HG03280 (cell line): ENCODE measurements around the gene FN1.

Source experiments
- ATAC-seq: cut with Tn5 transposase; IDR thresholded peaks from one replicate; pipeline ENCODE4 v1.9.1; 2021; ENCODE audit warnings: mild to moderate bottlenecking, moderate library complexity; ENCODE audit not compliant: unreplicated experiment

Gene FN1

GRCh38 chr2:215435870-215436704 is at the start of gene FN1:
FN1 (minus strand) TSS chr2:215436068; CDS start chr2:215435802, 266 bp downstream.
- peak; percentile 74 for ATAC-seq

- no peak for ATAC-seq
Observed at GRCh38 chr2:215485032-215485431, 49.2 kb upstream of the FN1 start.

- ATAC-seq = no peak
Observed at GRCh38 chr2:215484570-215484969, 48.7 kb upstream of the FN1 start.

- ATAC-seq = no peak
Observed at GRCh38 chr2:215483431-215483830, 47.6 kb upstream of the FN1 start.

- no peak for ATAC-seq
Observed at GRCh38 chr2:215479536-215480240, 43.8 kb upstream of the FN1 start.

GRCh38 chr2:215479121-215479520 is 43.3 kb upstream of the FN1 start:
- ATAC-seq = no peak

- ATAC-seq = no peak
Observed at GRCh38 chr2:215476424-215476823, 40.6 kb upstream of the FN1 start.

- no peak for ATAC-seq
Observed at GRCh38 chr2:215466097-215466909, 30.4 kb upstream of the FN1 start.

- ATAC-seq = no peak
Observed at GRCh38 chr2:215465256-215465655, 29.4 kb upstream of the FN1 start.

- no peak for ATAC-seq
Observed at GRCh38 chr2:215461836-215462532, 26.1 kb upstream of the FN1 start.

GRCh38 chr2:215460682-215461382 is 25.0 kb upstream of the FN1 start:
- ATAC-seq = no peak

- ATAC-seq = no peak
Observed at GRCh38 chr2:215455958-215456357, 20.1 kb upstream of the FN1 start.

- ATAC-seq = no peak
Observed at GRCh38 chr2:215454519-215455246, 18.8 kb upstream of the FN1 start.

GRCh38 chr2:215452725-215453124 is 16.9 kb upstream of the FN1 start:
- ATAC-seq = no peak

- ATAC-seq = no peak
Observed at GRCh38 chr2:215451012-215451756, 15.3 kb upstream of the FN1 start.

- ATAC-seq = no peak
Observed at GRCh38 chr2:215450188-215451011, 14.5 kb upstream of the FN1 start.

- ATAC-seq = no peak
Observed at GRCh38 chr2:215447673-215448081, 11.8 kb upstream of the FN1 start.

GRCh38 chr2:215447056-215447455 is 11.2 kb upstream of the FN1 start:
- no peak for ATAC-seq
